H1 (cell line): Measurements from ENCODE around the gene PROK2. TPM values are rescaled to one million over a fixed set of nuclear protein-coding genes. Genes with fewer than 3 reads are reported as not detected.

ENCODE experiments used
- CBX5 ChIP-seq: fragments of 300-800, 300-1000 bp; sonication (generic); IDR thresholded peaks from 2 replicates; pipeline ENCODE4 v1.7.1; 2016; ENCODE audit warnings: antibody characterized with exemption, low read length, low read depth
- CHD7 ChIP-seq: fragments of 300-600 bp; sonication (generic); IDR thresholded peaks from 2 replicates; pipeline ENCODE4 v1.7.1; 2012; ENCODE audit warnings: low read length, moderate library complexity, mild to moderate bottlenecking, inconsistent platforms; ENCODE audit not compliant: insufficient replicate concordance
- GABPA ChIP-seq: IDR thresholded peaks from 2 replicates; pipeline ENCODE4 v1.6.1; 2011; ENCODE audit warnings: mild to moderate bottlenecking, low read length, moderate library complexity, borderline replicate concordance; ENCODE audit not compliant: insufficient read depth
- KDM1A ChIP-seq: fragments of 200-600, 300-600 bp; sonication (generic); IDR thresholded peaks from 2 replicates; pipeline ENCODE4 v1.7.1; 2016; ENCODE audit warnings: mild to moderate bottlenecking, low read length, borderline replicate concordance
- POU5F1 ChIP-seq: IDR thresholded peaks from 2 replicates; pipeline ENCODE4 v1.6.1; 2011; ENCODE audit warnings: low read depth, mild to moderate bottlenecking, low read length, moderate library complexity
- polyA plus RNA-seq, 7 experiments: library from polyadenylated mRNA; depleted of rRNA in 3 of 7; stranded (reverse) in 5 of 7; unstranded in 2 of 7; fragments of >200 nt in 5 of 7; fragments of 200-250 nt in 2 of 7; gene quantifications; 1 replicate in 5 of 7; 2 replicates in 1 of 7; 4 replicates in 1 of 7; pipeline versions ENCODE4 v1.2.1 to v1.2.3, GENCODE V29; 2011 to 2013; ENCODE audit warnings: missing spikeins in 2 of 7, mixed read lengths in 2 of 7
- total RNA-seq: library from RNA; stranded (reverse); fragmentation: NEBNext Ultra II Directional; extraction: Animal tissue kit (Norgen Biotek cat#: 25700); gene quantifications from 2 replicates; pipeline ENCODE4 v1.2.1, GENCODE V29; 2021
- TF ChIP-seq, protein P1 (sequence below), 3 experiments: IDR thresholded peaks; 1 replicate in 2 of 3; 2 replicates in 1 of 3; pipeline versions ENCODE4 v1.5.1 to v1.6.1; 2011; ENCODE audit warnings: low read length in 3 of 3, mild to moderate bottlenecking in 3 of 3, inconsistent platforms in 2 of 3, low read depth in 1 of 3, moderate library complexity in 1 of 3; ENCODE audit not compliant: insufficient read depth in 1 of 3; ENCODE audit errors: control extremely low read depth in 1 of 3

Gene PROK2
- total and polyA plus RNA-seq, 2 of the 8 experiments (the other 6 are each of a cell fraction or from before 2014, with no cell fraction given) = 0.50 to 1.8 TPM

GRCh38 chr3:71806736-71807135 lies 21.8 kb upstream of the PROK2 start (continued):
- TF ChIP-seq CHD7 (no peak), GABPA (no peak), KDM1A (no peak), CBX5 (no peak), POU5F1 (no peak)
- TF ChIP-seq, protein P1, sequence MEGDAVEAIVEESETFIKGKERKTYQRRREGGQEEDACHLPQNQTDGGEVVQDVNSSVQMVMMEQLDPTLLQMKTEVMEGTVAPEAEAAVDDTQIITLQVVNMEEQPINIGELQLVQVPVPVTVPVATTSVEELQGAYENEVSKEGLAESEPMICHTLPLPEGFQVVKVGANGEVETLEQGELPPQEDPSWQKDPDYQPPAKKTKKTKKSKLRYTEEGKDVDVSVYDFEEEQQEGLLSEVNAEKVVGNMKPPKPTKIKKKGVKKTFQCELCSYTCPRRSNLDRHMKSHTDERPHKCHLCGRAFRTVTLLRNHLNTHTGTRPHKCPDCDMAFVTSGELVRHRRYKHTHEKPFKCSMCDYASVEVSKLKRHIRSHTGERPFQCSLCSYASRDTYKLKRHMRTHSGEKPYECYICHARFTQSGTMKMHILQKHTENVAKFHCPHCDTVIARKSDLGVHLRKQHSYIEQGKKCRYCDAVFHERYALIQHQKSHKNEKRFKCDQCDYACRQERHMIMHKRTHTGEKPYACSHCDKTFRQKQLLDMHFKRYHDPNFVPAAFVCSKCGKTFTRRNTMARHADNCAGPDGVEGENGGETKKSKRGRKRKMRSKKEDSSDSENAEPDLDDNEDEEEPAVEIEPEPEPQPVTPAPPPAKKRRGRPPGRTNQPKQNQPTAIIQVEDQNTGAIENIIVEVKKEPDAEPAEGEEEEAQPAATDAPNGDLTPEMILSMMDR (IDR thresholded peaks at IDR 0.05; ENCODE audit: control extremely low read depth in 1 of 3, insufficient read depth in 1 of 3, low read depth in 1 of 3, low read length in 3 of 3) = no peak
